Activated CD8-positive, alpha-beta memory T cell treated with anti-CD3 and anti-CD28 coated beads for 24 hours (primary cell): Measurements from ENCODE around the gene CHST15.

ENCODE experiments used
- DNase-seq: peaks from one replicate; pipeline ENCODE4 v3.0.0-alpha.2; 2020

The CHST15 gene

DNA sequence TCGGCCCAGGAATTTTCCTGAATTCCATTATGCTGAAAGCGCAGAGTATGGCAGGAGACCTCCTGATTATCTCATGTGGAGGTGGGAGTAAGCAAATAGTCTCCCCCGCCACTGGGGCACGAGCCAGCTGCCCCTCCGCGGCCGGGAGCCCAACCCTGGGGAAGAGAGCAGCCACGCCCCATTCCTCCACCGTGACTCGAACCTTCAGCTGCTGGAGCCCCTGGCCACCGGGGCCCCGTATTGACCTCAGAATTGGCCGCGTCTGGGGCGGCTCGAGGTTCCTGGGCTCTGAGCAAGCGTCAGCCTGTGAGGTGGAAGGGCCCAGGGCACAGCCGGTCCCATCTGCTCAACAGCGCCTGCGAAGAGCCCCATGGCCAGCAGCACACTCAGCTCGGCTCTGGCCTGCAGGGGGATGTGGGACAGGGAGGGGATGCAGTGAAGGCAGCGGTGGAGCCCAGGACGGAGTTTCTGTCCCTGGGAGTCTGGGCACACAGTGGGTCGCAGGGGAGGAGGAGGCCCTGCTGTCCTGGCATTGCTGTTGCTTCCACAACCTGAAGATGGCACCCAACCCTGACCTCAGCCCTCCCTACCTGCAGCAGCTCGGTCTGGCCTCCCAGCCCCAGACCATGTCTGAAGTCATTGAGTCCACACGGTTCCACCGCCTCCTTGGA is 97.8 kb downstream of the CHST15 start:
- peak; percentile 61 for DNase-seq

DNA sequence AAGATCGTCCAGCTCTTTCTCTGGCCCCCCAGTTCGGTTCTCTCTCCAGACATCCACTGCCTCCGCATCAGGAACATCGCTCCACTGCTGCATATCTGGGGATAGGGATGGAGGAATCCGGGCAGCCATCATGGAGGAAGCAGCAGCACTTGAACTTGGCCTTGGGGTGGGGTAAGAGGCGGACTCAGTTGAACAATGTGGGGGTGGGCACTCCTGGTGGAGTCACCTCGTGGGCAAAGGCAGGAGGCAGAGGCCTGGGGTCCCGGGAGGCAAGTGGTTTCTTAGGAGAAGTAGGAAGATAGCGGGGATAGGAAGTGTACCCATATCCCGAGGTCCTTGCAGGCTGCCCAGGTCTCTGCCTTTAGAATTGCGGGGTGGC is 98.3 kb downstream of the CHST15 start:
- no peak for DNase-seq

DNA sequence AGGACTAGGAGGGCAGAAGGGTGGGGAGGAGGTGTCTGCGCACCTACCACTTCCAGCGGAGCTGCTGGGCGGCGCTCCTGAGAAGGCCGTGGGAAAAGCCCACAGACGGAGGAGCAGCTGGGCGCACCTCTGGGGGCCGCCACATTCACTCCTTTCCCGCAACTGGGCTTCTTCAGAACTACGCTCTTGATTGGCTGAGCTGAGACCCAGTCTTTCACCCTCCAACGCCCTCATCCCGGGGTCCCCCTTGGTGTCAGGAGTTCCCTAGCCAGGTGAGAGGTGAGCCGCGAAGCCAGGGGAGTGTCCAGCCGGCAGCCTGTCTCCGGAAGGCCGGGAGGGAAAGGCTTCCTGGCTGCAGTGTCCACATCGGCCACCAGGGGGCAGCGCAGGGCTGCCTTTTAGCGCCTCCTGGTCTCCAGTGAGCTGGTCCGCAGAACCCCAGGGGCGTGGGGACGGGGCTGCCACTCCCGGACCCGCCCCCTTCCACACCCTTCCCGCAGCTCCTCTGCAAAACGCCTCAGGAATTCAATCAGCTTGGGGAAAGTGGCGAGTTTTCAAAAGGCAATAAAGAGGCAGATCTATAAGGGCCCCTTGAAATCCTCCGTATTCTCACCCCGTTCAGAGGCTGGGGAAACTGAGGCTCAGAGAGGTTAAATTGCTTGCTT is 98.8 kb downstream of the CHST15 start:
- DNase-seq, result peak; percentile 96

DNA sequence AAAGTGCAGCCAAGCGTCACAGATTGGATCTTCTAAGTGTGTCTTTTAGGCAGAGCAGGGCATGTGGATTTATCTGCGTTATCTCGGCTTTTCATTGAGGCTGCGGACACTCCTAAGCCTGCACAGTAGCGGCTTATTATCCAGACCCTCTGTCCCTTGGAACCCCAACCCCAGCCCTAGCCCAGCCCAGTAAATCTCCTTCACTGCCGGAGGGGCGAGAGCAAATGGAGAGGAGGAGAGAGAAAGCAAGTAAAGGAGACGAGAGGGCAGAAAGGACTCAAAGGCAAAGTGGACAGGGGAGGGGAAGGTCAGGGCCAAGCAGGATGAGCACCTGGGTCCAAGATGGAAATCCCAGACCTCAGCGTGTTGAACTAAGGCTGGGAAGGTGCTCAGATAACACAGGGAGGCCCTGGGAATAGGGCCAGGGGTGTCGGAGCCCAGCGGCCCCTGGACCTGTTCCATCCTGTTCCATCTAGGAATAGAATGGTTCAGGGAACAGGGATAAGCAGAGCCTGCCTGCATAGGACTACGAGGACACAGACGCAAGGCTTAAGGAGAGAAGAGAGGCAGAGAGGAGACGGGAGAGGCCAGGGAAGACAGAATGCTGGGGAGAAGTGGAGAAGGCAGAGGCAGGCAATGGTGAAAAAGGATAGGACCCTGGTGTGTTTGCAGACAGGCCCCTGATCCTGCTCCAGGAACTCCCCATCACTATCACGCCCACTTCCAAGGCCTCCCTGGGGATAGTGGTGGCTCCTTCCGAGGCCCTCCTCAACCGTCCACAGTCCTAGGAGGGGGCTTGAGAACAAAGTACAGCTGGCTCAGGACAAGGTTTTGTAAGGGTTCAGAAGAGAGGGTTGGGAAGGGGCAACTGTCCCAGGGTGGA is 99.6 kb downstream of the CHST15 start:
- peak; percentile 56 for DNase-seq

DNA sequence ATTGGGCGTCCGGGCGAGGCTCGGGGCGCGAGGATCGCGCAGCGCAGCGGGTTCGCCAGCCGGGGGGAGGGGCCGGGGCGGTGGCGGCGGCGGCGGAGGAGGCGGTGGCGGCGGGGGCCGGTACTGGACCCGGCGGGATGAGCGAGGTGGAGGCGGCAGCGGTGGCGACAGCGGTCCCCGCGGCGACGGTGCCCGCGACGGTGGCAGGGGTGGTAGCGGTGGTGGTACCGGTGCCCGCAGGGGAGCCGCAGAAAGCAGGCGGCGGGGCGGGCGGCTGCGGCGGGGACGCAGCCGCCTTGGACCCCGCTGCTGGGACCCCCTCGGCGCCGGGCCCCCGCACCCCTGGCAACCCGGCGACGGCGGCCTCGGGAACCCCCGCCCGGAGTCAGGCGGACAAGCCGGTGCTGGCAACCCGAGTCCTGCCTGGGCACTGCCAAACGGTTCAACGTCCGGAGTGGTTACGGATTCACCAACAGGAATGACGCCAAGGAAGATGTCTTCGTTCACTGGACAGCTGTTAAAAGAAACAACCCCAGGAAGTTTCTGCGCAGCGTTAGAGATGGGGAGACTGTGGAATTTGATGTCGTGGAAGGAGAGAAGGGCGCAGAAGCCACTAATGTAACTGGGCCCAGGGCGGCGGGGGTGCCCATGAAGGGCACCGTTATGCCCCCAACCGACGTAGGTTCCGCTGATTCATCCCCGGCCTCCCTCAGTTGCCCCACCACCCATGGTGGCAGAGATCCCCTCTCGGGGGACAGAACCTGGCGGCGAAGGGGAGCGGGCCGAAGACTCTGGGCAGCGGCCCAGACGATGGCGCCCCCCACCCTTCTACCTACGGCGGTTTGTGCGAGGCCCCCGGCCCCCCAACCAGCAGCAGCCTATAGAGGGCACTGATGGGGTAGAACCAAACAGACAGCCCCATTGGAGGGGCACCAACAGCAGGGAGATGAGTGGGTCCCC is 101.5 kb downstream of the CHST15 start:
- DNase-seq, result peak; percentile 49

- DNase-seq, result no peak
Observed at GRCh38 chr10:123990889-123991288, 102.5 kb downstream of the CHST15 start.

DNA sequence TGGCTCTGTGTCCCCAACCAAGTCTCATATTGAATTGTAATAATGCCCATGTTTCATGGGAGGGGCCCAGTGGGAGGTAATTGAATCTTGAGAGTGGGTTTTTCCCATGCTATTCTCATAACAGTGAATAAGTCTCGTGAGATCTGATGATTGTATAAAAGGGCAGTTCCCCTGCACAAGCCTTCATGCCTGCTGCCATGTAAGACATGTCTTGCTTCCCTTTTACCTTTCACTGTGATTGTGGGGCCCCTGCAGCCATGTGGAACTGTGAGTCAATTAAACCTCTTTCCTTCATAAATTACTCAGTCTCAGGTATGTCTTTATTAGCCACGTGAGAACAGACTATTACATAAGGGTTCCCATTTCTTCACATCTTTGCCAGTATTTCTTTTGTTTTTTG is 104.7 kb downstream of the CHST15 start:
- no peak for DNase-seq

- DNase-seq, result no peak
Observed at GRCh38 chr10:123986736-123987135, 106.7 kb downstream of the CHST15 start.

DNA sequence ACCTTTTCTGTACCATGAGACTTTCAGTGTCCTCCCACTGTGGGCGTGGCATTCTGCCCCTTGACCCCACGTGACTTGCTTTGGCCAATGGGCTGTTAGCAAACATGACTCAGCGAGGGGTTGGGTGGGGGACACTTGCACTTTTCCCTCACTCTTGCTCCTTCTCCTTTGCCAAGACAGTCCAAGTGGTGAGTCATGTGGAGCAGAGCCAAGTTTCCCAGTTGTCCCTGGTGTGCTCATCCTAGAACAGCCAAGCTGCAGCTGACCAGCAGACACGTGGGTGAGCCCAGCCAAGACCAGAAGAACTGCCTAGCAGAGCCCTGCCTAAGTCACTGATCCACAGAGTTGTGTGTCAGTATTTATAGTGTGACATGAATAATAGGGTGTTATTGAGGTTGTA is 119.0 kb downstream of the CHST15 start:
- DNase-seq, result no peak

GRCh38 chr10:123972481-123973401 is 120.7 kb downstream of the CHST15 start:
- DNase-seq, result no peak

DNA sequence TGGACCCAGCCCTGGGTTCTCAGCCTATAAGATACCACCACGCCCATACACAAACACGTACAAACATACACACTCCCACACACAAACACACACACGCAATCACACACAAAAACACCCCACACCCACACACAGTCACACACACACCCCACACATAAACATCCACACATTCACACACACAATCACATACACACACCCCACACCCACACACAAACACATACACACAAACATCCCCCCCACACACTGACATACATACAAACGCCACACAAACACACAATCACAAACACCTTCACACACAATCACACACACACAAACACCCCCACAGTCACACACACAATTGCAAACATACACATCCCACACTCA is 122.5 kb downstream of the CHST15 start:
- no peak for DNase-seq

DNA sequence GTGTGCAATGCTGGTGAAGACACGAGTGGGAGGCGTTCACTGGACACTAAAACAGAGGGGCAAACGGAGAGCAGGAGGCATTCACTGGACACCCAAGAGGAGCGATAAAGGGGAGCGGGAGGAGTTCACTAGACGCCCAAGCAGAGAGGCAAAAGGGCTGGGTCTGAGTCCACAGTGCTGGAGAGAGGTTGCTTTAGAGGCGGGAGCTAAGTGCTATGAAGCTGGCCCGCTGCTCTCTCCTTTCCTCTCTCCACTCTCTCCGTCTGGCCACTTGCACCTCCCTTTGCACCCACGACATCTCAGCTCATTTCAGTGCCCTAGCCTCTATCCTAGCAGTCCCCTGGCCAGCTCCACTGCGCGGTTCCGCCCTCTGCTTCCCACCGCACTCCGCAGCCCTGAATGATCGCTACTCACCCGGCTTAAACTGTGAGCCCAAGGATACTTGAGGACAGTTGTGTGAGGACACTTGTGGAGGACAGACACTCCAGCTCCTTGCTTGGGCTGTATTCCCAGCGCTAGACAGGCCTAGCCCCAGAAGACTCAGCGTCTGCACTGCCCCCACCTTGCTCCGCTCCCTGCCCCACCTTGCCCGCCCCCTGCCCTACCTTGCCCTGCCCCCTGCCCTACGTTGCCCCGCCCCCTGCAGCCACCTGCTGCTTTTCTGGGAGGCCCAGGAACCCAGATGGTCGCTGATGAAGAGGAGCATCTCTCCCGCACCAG is 123.0 kb downstream of the CHST15 start:
- DNase-seq, result no peak

DNA sequence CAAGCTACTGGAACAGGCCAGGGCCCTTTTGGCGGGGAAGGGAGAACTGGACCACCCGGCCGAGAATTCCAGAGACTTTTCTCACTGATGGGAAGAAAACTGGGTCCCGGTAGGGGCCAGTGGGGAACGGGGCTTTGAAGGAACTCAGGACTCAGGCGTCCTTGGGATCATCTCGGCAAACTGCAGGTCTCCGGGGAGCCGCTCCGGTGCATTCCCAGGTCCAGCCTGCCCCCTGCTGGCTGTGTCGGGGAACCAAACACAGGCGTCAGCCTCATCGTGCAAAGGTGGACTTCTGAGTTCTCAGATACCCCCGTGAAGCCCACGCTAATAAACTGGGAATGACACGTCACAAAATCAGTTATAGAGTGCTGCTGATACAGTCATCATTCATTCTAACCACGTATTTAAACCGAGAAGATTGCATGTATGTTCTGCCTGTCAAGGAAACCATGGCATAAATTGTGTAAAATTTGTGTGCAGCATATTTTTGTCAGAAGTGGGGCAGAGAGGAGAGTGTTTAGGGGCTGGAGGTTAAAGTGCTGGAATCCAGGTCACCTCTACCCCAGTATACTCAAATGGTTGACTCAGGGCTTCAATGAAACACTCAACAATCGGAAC is 125.7 kb downstream of the CHST15 start:
- peak; percentile 76 for DNase-seq

- no peak for DNase-seq
Observed at GRCh38 chr10:123966896-123967231, 126.5 kb downstream of the CHST15 start.

- DNase-seq, result no peak
Observed at GRCh38 chr10:123965973-123966895, 127.2 kb downstream of the CHST15 start.

GRCh38 chr10:123964953-123965352 is 128.4 kb downstream of the CHST15 start:
- DNase-seq, result no peak

DNA sequence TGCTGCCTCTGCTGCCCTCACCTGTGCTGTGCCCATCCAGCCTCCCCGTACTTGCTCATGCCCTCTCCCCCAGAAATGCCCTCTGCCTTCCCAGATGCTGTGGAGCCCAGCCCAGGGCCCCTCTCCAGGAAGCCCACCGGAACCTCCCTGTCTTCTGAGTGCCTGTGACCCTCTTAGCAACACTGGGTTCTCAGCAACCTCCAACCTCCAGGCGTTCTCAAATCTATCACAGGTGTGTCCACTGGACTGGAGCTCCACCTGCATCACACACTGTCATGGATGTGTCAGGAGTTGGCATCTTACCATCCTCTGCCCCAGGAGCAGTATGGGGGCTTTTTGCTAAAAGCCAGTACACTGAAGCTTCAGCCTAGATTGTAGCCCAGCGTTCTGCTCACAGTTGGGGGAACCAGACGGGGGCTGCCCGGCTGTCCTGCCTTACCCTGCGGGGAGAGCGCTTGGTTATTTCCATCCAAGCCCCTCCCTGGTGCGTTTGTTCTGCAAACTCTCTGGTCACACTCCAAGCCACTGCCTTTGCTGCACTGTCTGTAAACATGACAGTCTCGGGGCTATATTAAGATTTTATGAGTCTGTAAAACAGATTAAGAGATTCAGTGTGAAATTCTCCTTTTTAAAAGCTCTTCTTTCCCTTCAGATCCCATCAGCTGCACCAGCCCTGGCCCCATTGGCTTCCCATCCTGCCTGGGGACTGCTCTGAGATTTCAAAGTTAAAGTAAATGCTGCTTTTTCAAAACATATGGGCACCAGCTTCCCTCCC is 130.5 kb downstream of the CHST15 start:
- DNase-seq, result no peak

- no peak for DNase-seq
Observed at GRCh38 chr10:123958241-123958640, 135.2 kb downstream of the CHST15 start.
